Osteocyte (in vitro differentiated cells): Measurements from ENCODE around the gene LYL1. TPM values are rescaled to one million over a fixed set of nuclear protein-coding genes. Genes with fewer than 3 reads are reported as not detected.
A peak's percentile ranks its signal among the peaks of the same experiment; 100 is the strongest.

ENCODE experiments used
- DNase-seq: peaks from one replicate; pipeline ENCODE4 v3.0.0; 2021; ENCODE audit warnings: mixed read lengths; ENCODE audit not compliant: unreplicated experiment; ENCODE audit errors: extremely low spot score
- H3K27ac Mint-ChIP-seq: one replicate; pipeline ENCODE4 v1.8.0; 2021; ENCODE audit warnings: mild to moderate bottlenecking, mixed read lengths; ENCODE audit not compliant: unreplicated experiment
- H3K27me3 Mint-ChIP-seq: one replicate; pipeline ENCODE4 v1.8.0; 2021; ENCODE audit warnings: mixed read lengths; ENCODE audit not compliant: unreplicated experiment
- H3K36me3 Mint-ChIP-seq: one replicate; pipeline ENCODE4 v1.8.0; 2021; ENCODE audit warnings: mixed read lengths; ENCODE audit not compliant: unreplicated experiment
- H3K4me1 Mint-ChIP-seq: one replicate; pipeline ENCODE4 v1.8.0; 2021; ENCODE audit warnings: mixed read lengths; ENCODE audit not compliant: unreplicated experiment
- H3K4me3 Mint-ChIP-seq: one replicate; pipeline ENCODE4 v1.8.0; 2021; ENCODE audit warnings: mild to moderate bottlenecking, moderate library complexity, mixed read lengths; ENCODE audit not compliant: unreplicated experiment
- H3K9me3 Mint-ChIP-seq: one replicate; pipeline ENCODE4 v1.8.0; 2021; ENCODE audit warnings: mixed read lengths; ENCODE audit not compliant: unreplicated experiment
- total RNA-seq: library from RNA; stranded (reverse); gene quantifications from 2 replicates; pipeline ENCODE4 v1.2.1, GENCODE V29; 2021
- TF ChIP-seq, protein P1 (sequence below): fragments of 200-600 bp; sonication (generic); IDR thresholded peaks from 2 replicates; pipeline ENCODE4 v1.5.0; 2021; ENCODE audit warnings: antibody characterized with exemption, mild to moderate bottlenecking, moderate library complexity

LYL1 gene
- total RNA-seq, 1 donor from 2014 or later = not detected

DNA sequence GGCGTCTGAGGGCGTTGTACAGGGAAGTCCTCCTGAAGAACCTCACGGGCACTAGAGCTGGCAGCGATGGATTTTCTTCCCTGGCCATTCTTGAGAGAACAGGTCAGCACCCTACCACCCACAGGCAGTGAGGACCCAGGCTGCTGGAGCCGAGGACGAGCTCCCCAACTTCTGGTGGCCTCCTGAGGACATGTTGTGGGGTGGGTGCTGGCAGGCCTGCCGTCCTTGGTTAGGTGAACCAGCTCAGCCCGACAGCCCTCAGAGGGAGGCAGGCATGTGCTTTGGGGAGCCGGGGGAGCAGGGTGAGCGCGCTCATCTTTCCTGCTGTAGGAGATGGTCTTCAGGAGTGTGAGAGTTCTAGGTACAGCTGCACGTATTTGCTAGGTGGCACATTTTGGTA lies 15.4 kb downstream of the LYL1 start:
- no peaks in the 10 kb centered on the region for H3K9me3 Mint-ChIP-seq
- no peak overlapping the region for H3K27ac Mint-ChIP-seq
- peaks cover 20% of the 10 kb centered on the region for H3K36me3 Mint-ChIP-seq
- DNase-seq = no peak
- TF ChIP-seq, protein P1, sequence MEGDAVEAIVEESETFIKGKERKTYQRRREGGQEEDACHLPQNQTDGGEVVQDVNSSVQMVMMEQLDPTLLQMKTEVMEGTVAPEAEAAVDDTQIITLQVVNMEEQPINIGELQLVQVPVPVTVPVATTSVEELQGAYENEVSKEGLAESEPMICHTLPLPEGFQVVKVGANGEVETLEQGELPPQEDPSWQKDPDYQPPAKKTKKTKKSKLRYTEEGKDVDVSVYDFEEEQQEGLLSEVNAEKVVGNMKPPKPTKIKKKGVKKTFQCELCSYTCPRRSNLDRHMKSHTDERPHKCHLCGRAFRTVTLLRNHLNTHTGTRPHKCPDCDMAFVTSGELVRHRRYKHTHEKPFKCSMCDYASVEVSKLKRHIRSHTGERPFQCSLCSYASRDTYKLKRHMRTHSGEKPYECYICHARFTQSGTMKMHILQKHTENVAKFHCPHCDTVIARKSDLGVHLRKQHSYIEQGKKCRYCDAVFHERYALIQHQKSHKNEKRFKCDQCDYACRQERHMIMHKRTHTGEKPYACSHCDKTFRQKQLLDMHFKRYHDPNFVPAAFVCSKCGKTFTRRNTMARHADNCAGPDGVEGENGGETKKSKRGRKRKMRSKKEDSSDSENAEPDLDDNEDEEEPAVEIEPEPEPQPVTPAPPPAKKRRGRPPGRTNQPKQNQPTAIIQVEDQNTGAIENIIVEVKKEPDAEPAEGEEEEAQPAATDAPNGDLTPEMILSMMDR = no peak
- peaks cover 55% of the 10 kb centered on the region for H3K4me1 Mint-ChIP-seq
- peaks cover 8% of the 10 kb centered on the region for H3K27me3 Mint-ChIP-seq
- no peak overlapping the region for H3K4me3 Mint-ChIP-seq

DNA sequence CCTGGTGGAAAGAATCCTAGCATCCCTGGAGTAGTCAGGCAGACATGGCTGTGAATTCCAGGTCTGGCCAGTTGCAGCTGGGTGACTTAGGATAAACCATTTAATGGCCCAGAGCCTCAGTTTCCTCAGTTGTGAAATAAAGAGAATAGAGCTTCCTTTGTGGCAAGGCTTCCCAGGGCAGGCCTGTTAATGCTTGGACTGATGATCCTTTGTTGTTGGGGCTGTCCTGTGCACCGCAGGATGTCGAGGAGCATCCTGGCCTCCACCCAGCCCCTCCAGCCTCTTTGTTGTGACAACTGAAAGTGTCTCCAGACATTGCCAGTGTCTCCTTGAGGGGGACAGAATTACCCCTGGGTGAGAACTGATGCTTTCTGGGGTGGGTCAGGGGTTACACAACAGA lies 16.3 kb downstream of the LYL1 start:
- Mint-ChIP-seq H3K9me3 (no peaks in the 10 kb centered on the region), H3K4me3 (no peak overlapping the region), H3K27me3 (peaks cover 8% of the 10 kb centered on the region), H3K36me3 (peaks cover 23% of the 10 kb centered on the region), H3K27ac (no peak overlapping the region), H3K4me1 (peaks cover 54% of the 10 kb centered on the region)
- TF ChIP-seq, protein P1 = no peak
- DNase-seq = no peak

- TF ChIP-seq, protein P1 = no peak
- H3K27ac Mint-ChIP-seq = no peak overlapping the region
- H3K9me3 Mint-ChIP-seq = no peaks in the 10 kb centered on the region
- peaks cover 23% of the 10 kb centered on the region for H3K36me3 Mint-ChIP-seq
- DNase-seq = no peak
- H3K27me3 Mint-ChIP-seq = peaks cover 8% of the 10 kb centered on the region
- H3K4me1 Mint-ChIP-seq = peaks cover 48% of the 10 kb centered on the region
- H3K4me3 Mint-ChIP-seq = no peak overlapping the region
These were observed 17.0 kb downstream of the LYL1 start for GRCh38 chr19:13085666-13086065.

DNA sequence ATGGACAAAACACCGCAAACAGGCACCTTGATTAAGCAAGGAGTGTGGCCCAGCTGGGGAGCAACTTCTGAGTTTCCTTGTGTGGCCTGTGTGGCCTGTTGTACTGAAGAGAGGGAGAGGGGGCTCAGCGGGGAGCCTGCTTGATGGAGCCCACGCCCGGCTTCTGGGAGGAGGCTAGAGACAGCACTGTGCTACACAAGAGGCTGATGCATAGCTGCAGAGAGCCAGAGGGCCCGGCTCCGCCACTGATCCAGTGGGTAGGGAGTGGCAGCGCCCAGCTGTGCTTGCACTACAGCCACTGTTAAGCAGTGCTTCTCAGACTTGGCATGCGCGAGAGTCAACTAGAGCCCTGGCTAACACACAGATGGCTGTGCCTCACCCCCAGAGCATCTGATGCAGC lies 19.0 kb downstream of the LYL1 start:
- H3K36me3 Mint-ChIP-seq = peaks cover 24% of the 10 kb centered on the region
- peaks cover 55% of the 10 kb centered on the region for H3K4me1 Mint-ChIP-seq
- TF ChIP-seq, protein P1 = no peak
- H3K27ac Mint-ChIP-seq = peak overlapping the region; percentile 80
- no peak for DNase-seq
- H3K27me3 Mint-ChIP-seq = peaks cover 8% of the 10 kb centered on the region
- H3K9me3 Mint-ChIP-seq = no peaks in the 10 kb centered on the region
- no peak overlapping the region for H3K4me3 Mint-ChIP-seq

GRCh38 chr19:13083008-13083404 lies 19.7 kb downstream of the LYL1 start:
- Mint-ChIP-seq H3K4me3 (no peak overlapping the region), H3K4me1 (peaks cover 56% of the 10 kb centered on the region), H3K27me3 (peaks cover 8% of the 10 kb centered on the region), H3K9me3 (no peaks in the 10 kb centered on the region), H3K27ac (peak overlapping the region; percentile 80), H3K36me3 (peaks cover 21% of the 10 kb centered on the region)
- TF ChIP-seq, protein P1 = no peak
- no peak for DNase-seq
